Ramos (cell line): Measurements from ENCODE around the gene POU3F1.

Experiments
- in situ Hi-C: fragments of 300-500 bp; cut with MboI; formaldehyde crosslinking; loops from one replicate; pipeline ENCODE4 v1.14.3; 2022; ENCODE audit warnings: low sequenced_read_pairs; ENCODE audit not compliant: unreplicated experiment

The POU3F1 gene

GRCh38 chr1:38074302-38074677 lies 27.7 kb upstream of the POU3F1 start:
- in situ Hi-C loops, result no loop called here

GRCh38 chr1:38073534-38074301 lies 27.1 kb upstream of the POU3F1 start:
- in situ Hi-C loops, result no loop called here

- in situ Hi-C loops, result no loop called here
Observed at GRCh38 chr1:38072858-38073257, 26.3 kb upstream of the POU3F1 start.

DNA sequence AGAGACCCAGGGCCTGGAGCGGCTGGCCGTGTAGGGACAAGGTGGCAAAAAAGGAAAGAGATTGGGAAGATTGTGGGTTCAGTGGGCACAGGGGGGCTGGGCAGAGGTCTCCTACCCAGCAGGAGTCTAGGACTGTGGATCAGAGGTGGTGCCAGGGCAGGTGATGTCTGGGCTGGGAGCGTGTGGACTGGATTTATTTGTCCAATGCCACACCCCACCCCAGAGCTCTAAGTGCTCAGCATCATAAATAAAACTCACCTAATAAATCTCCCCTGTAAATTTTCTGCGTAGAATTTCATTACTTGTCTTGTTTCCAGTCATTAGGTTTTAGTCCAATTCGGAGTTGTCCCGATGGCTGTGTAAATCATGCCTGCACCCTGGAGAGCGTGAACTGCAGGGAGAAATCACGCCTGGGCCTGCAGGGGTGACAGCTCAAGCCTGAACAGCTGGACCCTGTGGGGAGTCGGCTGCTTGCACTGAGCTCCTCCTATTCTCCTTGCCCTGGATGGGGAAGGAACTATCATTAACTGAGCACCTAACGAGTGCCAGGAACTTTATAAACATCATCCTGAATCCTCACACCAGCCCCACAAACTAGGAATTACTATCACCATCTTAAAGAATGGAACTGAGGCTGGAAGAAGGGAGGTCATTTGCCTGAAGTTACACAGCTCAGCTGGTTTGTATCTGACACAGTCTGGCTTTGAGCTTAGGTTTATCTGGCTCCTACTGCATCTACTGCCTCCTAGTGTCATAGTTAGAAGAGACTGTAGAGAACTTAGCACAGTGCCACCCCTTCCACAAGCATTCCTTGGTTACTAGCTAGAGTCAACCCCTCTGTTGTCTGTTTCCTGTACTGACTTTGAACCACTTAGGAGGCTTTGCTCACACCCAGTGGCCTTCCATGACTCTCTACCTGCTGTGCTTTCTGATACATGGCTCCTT lies 25.0 kb upstream of the POU3F1 start:
- in situ Hi-C loops, result no loop called here

DNA sequence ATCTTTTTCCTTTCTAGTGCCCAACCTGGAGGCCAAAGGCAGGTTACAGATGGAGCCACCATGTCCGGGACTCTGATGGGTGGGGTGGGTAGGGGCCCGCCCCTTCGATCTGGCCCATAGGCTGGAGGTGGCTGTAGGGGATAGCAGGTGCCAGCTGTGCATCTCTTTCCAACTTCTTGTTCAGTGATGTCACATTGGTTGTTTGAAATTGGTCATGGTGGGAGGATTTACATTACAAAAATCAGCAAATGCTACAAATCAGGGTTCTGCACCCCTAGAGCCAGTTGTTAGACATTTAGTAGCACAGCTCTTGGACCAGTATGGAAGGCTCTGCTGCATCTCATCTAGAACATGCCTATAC lies 22.4 kb upstream of the POU3F1 start:
- in situ Hi-C loops, result no loop called here

DNA sequence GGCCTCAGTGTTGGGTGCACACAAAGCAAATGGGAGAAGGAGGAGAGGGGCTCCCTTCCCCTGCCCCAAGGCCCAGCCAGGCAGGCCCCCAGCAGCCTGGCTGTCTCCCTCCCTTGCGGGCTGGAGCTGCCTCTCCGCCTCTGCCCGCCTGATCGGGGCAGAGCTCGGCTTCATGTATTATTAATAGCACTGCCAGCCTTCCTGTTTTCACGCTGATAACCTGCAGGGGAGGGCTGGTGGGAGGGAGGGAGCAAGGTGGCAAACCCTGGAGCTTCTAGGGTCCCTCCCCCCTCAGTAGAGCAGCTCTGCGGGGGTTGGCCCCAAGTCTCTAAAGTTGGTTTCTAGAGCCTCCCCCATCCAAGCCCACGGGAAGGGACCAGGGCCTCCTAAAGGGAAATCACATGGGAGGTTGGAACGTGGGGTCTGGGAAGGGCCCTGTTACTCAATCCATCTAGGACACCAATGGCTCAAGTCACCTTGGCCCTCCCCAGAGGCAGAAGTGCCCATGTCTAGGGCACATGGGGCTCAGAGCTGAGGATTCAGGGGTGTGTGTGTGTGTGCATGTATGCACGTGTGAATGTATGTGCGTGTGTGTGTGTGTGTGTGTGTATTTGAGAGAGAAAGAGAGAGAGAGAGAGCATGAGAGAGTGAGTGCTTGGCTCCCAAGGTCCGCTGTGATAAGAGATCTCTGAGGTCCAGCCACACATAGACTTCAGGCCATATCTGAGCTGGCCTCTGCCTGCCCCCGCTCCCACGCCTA lies 21.8 kb upstream of the POU3F1 start:
- in situ Hi-C loops, result no loop called here

DNA sequence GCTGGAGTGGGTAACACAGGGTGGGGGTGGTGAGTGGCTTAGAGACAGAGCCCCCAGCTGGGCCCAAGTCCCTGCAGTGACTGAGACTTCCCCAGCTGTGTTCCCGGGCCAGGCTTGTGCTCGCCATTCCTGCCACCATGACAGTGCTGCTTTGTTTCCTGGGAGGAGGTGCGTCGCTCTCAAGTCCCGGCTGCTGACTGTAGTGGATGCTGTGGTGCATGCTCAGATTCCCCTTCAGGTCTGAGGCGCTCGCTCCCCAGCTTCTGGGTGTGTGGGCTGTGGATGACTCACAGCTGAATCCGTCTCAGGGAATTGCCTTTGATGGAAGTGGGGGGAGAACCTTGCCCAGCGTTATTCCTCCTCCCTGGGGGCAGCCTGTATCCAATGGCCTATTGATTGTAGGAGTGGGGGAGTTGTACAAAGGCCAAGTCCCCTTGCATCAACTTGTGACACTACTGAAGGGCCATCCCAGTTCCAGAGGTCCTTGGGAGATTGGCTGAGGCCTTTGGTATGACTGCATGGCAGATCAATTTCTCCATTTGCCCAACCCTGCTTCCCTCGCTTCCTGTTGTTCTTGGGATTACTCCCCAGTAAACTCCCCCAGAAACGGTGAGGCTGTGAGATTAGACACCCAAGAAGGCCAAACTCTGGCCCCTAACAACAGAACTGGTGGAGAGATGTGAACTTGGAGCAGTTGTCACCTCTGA lies 17.8 kb upstream of the POU3F1 start:
- in situ Hi-C loops, result no loop called here

GRCh38 chr1:38063616-38064015 lies 17.0 kb upstream of the POU3F1 start:
- in situ Hi-C loops, result no loop called here

GRCh38 chr1:38062361-38063288 lies 16.0 kb upstream of the POU3F1 start:
- in situ Hi-C loops, result no loop called here

- in situ Hi-C loops, result no loop called here
Observed at GRCh38 chr1:38061883-38062328, 15.3 kb upstream of the POU3F1 start.

DNA sequence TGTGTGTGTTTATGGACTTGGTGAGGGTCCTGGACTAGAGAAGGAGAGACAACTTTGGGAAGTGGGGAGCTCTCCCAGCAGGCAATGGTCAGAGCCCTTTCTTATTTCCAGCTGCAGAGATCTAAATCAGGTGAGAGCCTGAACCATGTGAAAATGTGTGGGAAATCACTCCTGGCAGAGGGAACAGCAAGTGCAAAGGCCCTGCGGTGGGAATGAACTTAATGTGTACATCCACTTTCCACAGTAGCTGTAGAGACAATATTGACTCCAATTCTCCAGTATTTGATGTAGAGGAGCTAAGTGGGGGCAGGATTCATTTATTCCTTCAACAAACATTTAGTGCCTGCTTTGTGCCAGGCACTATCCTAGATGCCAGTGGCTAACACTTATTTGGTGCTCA lies 14.7 kb upstream of the POU3F1 start:
- in situ Hi-C loops, result no loop called here

DNA sequence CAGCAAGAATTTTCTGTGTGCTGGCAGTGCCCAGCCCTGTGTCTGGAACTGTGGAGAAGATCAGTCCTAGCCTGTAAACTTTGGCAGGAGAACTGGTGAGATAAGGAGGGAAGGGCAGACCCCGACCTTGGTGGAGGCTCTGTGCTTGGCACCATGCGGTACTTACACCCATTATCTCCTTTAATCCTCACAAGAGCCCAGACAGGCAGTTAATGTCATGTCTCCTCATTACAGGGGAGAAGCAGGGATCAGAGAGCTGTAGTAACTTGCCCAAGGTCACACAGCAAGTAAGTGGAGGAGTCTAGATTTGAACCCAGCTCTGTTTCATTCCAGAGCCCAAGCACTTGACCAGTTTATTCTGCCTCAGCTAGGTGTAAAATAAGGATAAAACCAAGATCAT lies 13.9 kb upstream of the POU3F1 start:
- in situ Hi-C loops, result no loop called here

GRCh38 chr1:38059635-38060250 lies 13.2 kb upstream of the POU3F1 start:
- in situ Hi-C loops, result no loop called here

- in situ Hi-C loops, result no loop called here
Observed at GRCh38 chr1:38055965-38056364, 9.4 kb upstream of the POU3F1 start.

GRCh38 chr1:38055398-38055797 lies 8.8 kb upstream of the POU3F1 start:
- in situ Hi-C loops, result no loop called here

DNA sequence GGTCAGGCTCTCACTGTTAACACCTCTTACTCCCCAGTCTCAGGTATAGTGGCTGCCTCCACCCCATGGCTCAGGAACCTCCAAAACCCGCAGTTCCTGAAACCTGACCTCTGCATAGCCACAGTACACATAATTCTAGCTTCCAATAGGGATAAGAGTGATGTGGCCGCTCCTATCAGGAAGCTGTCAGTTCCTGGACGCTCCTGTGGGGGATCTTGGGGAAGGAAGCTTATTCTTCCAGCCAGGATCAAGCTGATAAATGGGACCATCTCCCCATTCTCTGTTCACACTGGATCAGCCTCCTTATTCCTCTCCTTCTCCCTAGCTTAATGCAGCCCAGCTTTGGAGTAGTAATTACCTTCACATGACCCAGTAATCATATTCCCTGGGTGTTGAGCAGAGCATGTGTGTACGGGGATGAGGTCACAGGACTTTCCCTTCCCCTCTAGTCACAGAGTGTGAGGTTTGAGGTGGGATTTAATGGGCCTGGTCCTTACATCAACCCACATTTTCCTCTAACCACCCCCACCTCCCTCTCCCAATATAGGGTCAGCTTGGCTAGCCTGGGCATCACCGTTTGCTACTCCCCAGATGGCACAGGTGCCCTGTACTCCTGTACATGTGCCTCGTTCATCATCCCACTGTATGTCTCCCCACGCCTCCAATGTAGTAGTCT lies 7.0 kb upstream of the POU3F1 start:
- in situ Hi-C loops, result no loop called here

DNA sequence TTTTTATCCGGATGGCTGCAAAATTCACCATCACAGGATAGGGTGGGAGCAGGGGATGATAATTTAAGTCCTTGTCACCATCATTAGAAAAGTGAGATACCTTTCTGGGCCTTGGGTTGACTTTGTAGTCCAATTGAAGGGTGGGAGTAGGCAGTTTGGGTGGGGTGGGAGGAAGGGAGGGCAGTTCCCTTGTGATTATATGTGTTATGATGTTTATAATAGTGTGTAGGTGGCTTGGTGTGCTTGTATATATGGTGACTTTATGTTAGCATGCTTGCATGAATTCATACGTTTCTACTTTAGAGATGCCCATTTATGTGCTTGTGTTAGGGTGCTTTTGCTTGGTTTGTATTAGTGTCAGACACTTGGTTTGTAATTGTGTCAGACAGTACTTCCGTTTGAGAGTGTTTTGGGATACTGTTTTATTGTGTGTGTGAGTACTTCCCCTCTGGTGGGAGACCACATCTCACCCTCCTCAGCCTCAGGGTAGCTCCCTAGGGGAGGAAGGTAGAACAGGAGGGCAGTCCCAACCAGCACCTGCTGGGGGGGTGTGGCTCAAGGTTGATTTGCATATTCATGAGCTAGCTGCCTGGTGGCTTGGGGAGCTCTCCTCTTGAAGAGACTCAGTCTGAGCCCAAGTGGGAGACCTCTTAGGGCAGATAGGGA lies 6.3 kb upstream of the POU3F1 start:
- in situ Hi-C loops, result no loop called here
